Transverse colon (tissue), 4 donors: ENCODE measurements around the gene SVIL. TPM values are rescaled to one million over a fixed set of nuclear protein-coding genes. Genes with fewer than 3 reads are reported as not detected.
"Not testable (repeated sequence)": the region's sequence is repeated elsewhere in the genome, so short reads cannot be mapped to it uniquely, and the experiment has no call there.

Source experiments
- DNase-seq: peaks from one replicate; pipeline ENCODE4 v3.0.0-alpha.2; 2019
- H3K27ac ChIP-seq, 4 donors: fragments of 200-600 bp; sonication (generic); 2 replicates each; pipeline ENCODE4 v1.5.1; 2016 to 2018; ENCODE audit warnings: inconsistent platforms in 4 of 4
- H3K27me3 ChIP-seq: fragments of 200-600 bp; sonication (generic); 2 replicates; pipeline ENCODE4 v1.5.1; 2017; ENCODE audit warnings: inconsistent platforms
- H3K36me3 ChIP-seq, 4 donors: fragments of 200-600 bp; sonication (generic); 2 replicates each; pipeline ENCODE4 v1.5.1; 2017 to 2019; ENCODE audit warnings: inconsistent platforms in 4 of 4
- H3K4me1 ChIP-seq, 4 donors: fragments of 200-600 bp; sonication (generic); 2 replicates each; pipeline ENCODE4 v1.5.1; 2017 to 2020; ENCODE audit warnings: inconsistent platforms in 4 of 4
- H3K4me3 ChIP-seq, 4 donors: fragments of 200-600 bp; sonication (generic); 1 replicate in 1 of 4; 2 replicates in 3 of 4; pipeline versions ENCODE4 v1.5.1 to v1.6.1; 2017 to 2019; ENCODE audit warnings: inconsistent platforms in 4 of 4
- H3K9me3 ChIP-seq, 2 donors: fragments of 200-600 bp; sonication (generic); 2 replicates each; pipeline ENCODE4 v1.5.1; 2017 to 2019; ENCODE audit warnings: inconsistent platforms in 2 of 2
- EP300 ChIP-seq: sonication (generic); formaldehyde crosslinking; IDR thresholded peaks from one replicate; pipeline ENCODE4 v1.6.1; 2017; ENCODE audit warnings: antibody characterized with exemption, low read depth
- POLR2A ChIP-seq: fragments of 450-650 bp; IDR thresholded peaks from one replicate; pipeline ENCODE4 v1.6.1; 2016; ENCODE audit warnings: antibody characterized with exemption, mild to moderate bottlenecking, moderate library complexity
- POLR2AphosphoS5 ChIP-seq, 3 donors: sonication (generic); formaldehyde crosslinking; IDR thresholded peaks; one replicate each; pipeline ENCODE4 v1.6.1; 2016; ENCODE audit warnings: antibody characterized with exemption in 3 of 3
- WGBS, 2 donors: methylation state at CpG; one replicate each; pipeline ENCODE4 v1.1.5; 2018; ENCODE audit warnings: low coverage in 1 of 2; 5-methylcytosine and 5-hydroxymethylcytosine counted together
- in situ Hi-C, 4 donors: fragments of 200-750 bp; cut with MboI; loops; one replicate each; pipeline versions ENCODE4 v1.15.0 to v1.15.1; 2017; ENCODE audit warnings: low sequenced_read_pairs in 3 of 4, low pct_ligation_motif_present in 1 of 4, low pct_unique_long_range_greater_than_20kb in 1 of 4
- intact Hi-C: fragments of 100-400 bp; cut with DNase I; formaldehyde crosslinking; loops from one replicate; pipeline ENCODE4 v1.15.1; 2023; ENCODE audit warnings: low total_unique reads
- total RNA-seq, 4 donors: library from RNA; depleted of rRNA; stranded (reverse); fragments of >200 nt; gene quantifications; one replicate each; pipeline ENCODE4 v1.1.0, GENCODE V29; 2016
- TF ChIP-seq, protein P1 (sequence below), 5 experiments: fragments of 200-600 bp in 3 of 5; fragments of 450-650 bp in 2 of 5; sonication (generic) in 3 of 5; IDR thresholded peaks; 1 replicate in 2 of 5; 2 replicates in 3 of 5; pipeline ENCODE4 v1.5.1; 2016 to 2017; ENCODE audit warnings: antibody characterized with exemption in 5 of 5, inconsistent platforms in 3 of 5, mild to moderate bottlenecking in 2 of 5, moderate library complexity in 1 of 5

SVIL gene
- total RNA-seq, 4 donors from 2014 or later: 146 to 192 (median 156) TPM

DNA sequence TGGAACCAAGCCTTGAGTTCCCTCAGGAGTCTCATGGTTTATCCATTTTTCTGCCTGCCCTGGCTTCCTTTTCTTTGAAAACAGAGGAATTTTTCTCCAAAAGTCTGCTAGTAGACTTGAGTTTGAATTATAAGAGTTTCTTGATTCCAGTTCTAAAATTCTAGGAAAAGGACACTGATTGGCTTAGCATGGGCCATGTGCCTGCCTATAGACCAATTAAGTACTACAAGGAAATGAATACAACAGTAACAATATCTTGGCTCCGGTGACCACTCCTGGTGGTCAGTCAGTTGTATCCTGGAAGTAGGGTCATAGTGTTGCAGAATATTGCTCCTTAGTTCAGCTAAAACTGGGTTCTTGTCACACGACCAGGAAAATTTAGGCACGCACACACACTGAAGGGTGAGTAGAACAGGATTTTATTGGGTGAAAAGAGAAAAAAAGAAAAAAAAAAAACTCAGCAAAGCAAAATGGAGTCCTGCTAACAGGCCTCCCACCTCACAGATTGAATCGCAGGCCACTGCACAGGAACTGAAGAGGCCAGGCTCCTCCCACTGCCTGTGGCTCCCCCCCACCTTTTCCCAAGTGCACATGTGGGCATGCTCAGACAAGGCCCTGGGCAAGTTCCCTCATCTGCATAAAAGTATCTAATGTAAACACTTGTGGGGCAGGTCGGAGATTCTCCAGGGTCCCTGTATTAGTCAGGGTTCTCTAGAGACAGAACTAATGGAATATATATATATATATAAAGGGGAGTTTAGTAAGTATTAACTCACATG, 190.8 kb downstream of the SVIL start:
- Histone ChIP-seq H3K27ac (no peak overlapping the region), H3K9me3 (peaks cover 2 to 4% of the 10 kb centered on the region in 2 donors), H3K4me1 (peaks cover 0 to 6% (median 0%) of the 10 kb centered on the region in 4 donors), H3K27me3 (no peaks in the 10 kb centered on the region), H3K4me3 (no peak overlapping the region), H3K36me3 (no peaks in the 10 kb centered on the region)
- TF ChIP-seq POLR2A (no peak), EP300 (no peak), POLR2AphosphoS5 (IDR thresholded peaks at IDR 0.05) (no peak)
- TF ChIP-seq, protein P1, sequence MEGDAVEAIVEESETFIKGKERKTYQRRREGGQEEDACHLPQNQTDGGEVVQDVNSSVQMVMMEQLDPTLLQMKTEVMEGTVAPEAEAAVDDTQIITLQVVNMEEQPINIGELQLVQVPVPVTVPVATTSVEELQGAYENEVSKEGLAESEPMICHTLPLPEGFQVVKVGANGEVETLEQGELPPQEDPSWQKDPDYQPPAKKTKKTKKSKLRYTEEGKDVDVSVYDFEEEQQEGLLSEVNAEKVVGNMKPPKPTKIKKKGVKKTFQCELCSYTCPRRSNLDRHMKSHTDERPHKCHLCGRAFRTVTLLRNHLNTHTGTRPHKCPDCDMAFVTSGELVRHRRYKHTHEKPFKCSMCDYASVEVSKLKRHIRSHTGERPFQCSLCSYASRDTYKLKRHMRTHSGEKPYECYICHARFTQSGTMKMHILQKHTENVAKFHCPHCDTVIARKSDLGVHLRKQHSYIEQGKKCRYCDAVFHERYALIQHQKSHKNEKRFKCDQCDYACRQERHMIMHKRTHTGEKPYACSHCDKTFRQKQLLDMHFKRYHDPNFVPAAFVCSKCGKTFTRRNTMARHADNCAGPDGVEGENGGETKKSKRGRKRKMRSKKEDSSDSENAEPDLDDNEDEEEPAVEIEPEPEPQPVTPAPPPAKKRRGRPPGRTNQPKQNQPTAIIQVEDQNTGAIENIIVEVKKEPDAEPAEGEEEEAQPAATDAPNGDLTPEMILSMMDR (IDR thresholded peaks at IDR 0.05): no peak
- in situ Hi-C loops: no loop called here
- 88 to 91% methylated on average over 4 to 5 of the region's 5 CpGs for WGBS, 2 donors
- intact Hi-C loops: no loop called here
- DNase-seq: no peak

- Histone ChIP-seq H3K4me3 (no peak overlapping the region), H3K4me1 (peaks cover 0 to 4% (median under 1%) of the 10 kb centered on the region in 4 donors), H3K27ac (no peak overlapping the region), H3K36me3 (no peaks in the 10 kb centered on the region), H3K9me3 (peaks cover 11 to 21% of the 10 kb centered on the region in 2 donors), H3K27me3 (no peaks in the 10 kb centered on the region)
- 90 to 93% methylated on average over 1 to 2 of the region's 2 CpGs for WGBS, 2 donors
- intact Hi-C loops (no loop called here), in situ Hi-C loops (no loop called here)
- TF ChIP-seq EP300 (no peak), POLR2A (no peak), POLR2AphosphoS5 (IDR thresholded peaks at IDR 0.05) (no peak)
- TF ChIP-seq, protein P1 (IDR thresholded peaks at IDR 0.05): no peak
- no peak for DNase-seq
Measured at GRCh38 chr10:29440981-29441380, 193.8 kb downstream of the SVIL start.

DNA sequence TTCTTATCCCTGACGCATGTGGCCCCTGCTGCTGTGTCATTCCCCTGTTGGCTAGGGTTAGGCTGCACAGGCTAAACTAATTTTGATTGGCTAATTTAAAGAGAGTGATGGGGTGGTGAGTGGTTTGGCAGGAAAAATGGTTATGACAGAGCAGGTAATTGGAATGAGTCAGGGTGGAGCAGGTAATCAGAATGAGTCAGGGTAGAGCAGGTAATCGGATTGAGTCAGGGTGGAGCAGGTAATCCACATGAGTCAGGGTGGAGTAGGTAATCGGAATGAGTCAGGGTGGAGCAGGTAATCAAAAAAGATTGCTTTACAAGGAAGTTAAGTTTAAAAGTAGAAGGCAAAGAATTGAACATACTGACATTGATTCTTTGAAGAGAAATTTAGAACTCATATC, 195.8 kb downstream of the SVIL start:
- H3K4me1 ChIP-seq, H3K4me3 ChIP-seq, H3K36me3 ChIP-seq, in situ Hi-C loops, intact Hi-C loops, H3K27me3 ChIP-seq: not testable (repeated sequence)
- peak; percentile 25 for DNase-seq
- H3K9me3 ChIP-seq: peaks cover 11 to 21% of the 10 kb centered on the region in 2 donors
- H3K27ac ChIP-seq: peak overlapping the region in 2 of 4 donors; percentile 21 to 58
- 69 to 73% methylated on average over 2 to 3 of the region's 3 CpGs for WGBS, 2 donors

- H3K4me3 ChIP-seq: no peak overlapping the region
- H3K36me3 ChIP-seq: no peaks in the 10 kb centered on the region
- H3K4me1 ChIP-seq: peaks cover 0 to 4% (median 1%) of the 10 kb centered on the region in 4 donors
- no peak for DNase-seq
- no peaks in the 10 kb centered on the region for H3K27me3 ChIP-seq
- no peak for TF ChIP-seq POLR2A
- TF ChIP-seq, protein P1 (IDR thresholded peaks at IDR 0.05): no peak
- TF ChIP-seq POLR2AphosphoS5 (IDR thresholded peaks at IDR 0.05): no peak
- TF ChIP-seq EP300: no peak
- peaks cover 11 to 21% of the 10 kb centered on the region in 2 donors for H3K9me3 ChIP-seq
- WGBS, 2 donors: 89 to 90% methylated on average over 5 to 9 of the region's 9 CpGs
- intact Hi-C loops (no loop called here), in situ Hi-C loops (no loop called here)
- peak overlapping the region in 2 of 4 donors; percentile 25 to 35 for H3K27ac ChIP-seq
Measured at GRCh38 chr10:29438271-29438670, 196.5 kb downstream of the SVIL start.
